ENCODE data around the gene HIGD1A.

Gene HIGD1A

DNA sequence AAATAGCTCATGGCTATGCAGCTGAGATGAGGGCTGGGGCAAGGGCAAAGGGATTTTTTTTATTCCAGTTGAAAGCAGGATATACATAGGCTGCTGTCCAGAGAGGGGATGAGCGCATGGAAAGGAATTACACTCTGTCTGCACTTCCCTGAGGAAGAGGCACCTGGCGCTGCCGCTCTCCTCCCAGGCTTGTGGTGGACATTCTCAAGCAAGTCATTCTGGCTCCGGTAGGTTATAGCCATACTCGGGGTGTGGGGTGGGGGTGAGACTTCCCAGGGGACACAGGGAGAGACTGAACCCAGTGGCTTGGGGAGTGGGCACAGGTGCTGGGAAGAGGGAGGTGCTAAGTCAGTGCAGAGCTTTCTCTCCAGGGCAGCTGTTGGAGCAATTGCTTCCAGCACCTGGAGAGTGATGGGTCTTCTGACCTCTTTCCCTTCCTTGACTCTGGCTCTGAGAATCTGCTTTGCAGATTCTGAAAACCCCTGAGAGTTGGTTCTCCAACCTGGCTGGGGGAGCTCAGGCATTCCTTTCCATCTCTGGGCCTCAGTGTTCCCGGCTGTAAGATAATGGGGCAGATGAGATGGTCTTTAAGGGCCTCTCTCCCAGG lies 47.0 kb upstream of the HIGD1A start:
- Histone ChIP-seq H3K36me3 (ENCODE audit: control insufficient read depth in 1 of 2, insufficient read depth in 2 of 2, low read length in 2 of 2) (peaks cover 0 to 3% of the 10 kb centered on the region in 2 experiments), H3K79me2 (ENCODE audit: control insufficient read depth, insufficient read depth, low read length, poor library complexity) (peaks cover 1% of the 10 kb centered on the region), H2AFZ (ENCODE audit: insufficient read depth, low read length, poor library complexity) (no peak overlapping the region), H2AK5ac (ENCODE audit: low read length) (no peak overlapping the region), H3K4me2 (ENCODE audit: low read length) (no peak overlapping the region), H3K27me3 (ENCODE audit: insufficient read depth, low read length) (no peaks in the 10 kb centered on the region), H3K27ac (ENCODE audit: low read depth, low read length) (no peak overlapping the region), H4K91ac (ENCODE audit: low read depth, low read length) (no peak overlapping the region), H3K79me1 (ENCODE audit: low read length) (no peaks in the 10 kb centered on the region), H3K9me3 (ENCODE audit: insufficient read depth, low read depth, low read length) (no peaks in the 10 kb centered on the region), H3K14ac (ENCODE audit: low read length) (no peak overlapping the region), H2BK5ac (ENCODE audit: low read depth, low read length, poor library complexity) (no peak overlapping the region), H2BK12ac (ENCODE audit: low read length) (no peak overlapping the region), H3K23ac (ENCODE audit: low read length) (no peak overlapping the region), H4K12ac (ENCODE audit: low read depth, low read length) (no peak overlapping the region), H3K4me1 (ENCODE audit: control insufficient read depth in 1 of 2, insufficient read depth in 2 of 2, low read length in 2 of 2) (peaks cover 5 to 11% of the 10 kb centered on the region in 2 experiments), H3K4me3 (ENCODE audit: low read depth, low read length) (no peak overlapping the region), H3K9ac (ENCODE audit: low read length) (no peak overlapping the region), H2BK120ac (ENCODE audit: insufficient read depth, low read length, poor library complexity) (no peak overlapping the region), H3K18ac (ENCODE audit: low read length) (no peak overlapping the region), H3K4ac (ENCODE audit: low read depth, low read length) (no peak overlapping the region), H4K8ac (ENCODE audit: low read depth, low read length) (no peak overlapping the region)
- no peak for DNase-seq
- WGBS (ENCODE audit: extremely low coverage, insufficient coverage, insufficient read length), result no CpG with 5 or more reads among the region's 6 CpGs

- Histone ChIP-seq H2BK5ac (ENCODE audit: low read depth, low read length, poor library complexity) (no peak overlapping the region), H4K12ac (ENCODE audit: low read depth, low read length) (no peak overlapping the region), H4K8ac (ENCODE audit: low read depth, low read length) (no peak overlapping the region), H3K27ac (ENCODE audit: low read depth, low read length) (no peak overlapping the region), H4K91ac (ENCODE audit: low read depth, low read length) (no peak overlapping the region), H3K27me3 (ENCODE audit: insufficient read depth, low read length) (no peaks in the 10 kb centered on the region), H3K36me3 (ENCODE audit: control insufficient read depth in 1 of 2, insufficient read depth in 2 of 2, low read length in 2 of 2) (peaks cover 0 to 3% of the 10 kb centered on the region in 2 experiments), H3K4me2 (ENCODE audit: low read length) (no peak overlapping the region), H3K14ac (ENCODE audit: low read length) (no peak overlapping the region), H3K4me1 (ENCODE audit: control insufficient read depth in 1 of 2, insufficient read depth in 2 of 2, low read length in 2 of 2) (peaks cover 5 to 11% of the 10 kb centered on the region in 2 experiments), H3K4ac (ENCODE audit: low read depth, low read length) (no peak overlapping the region), H3K23ac (ENCODE audit: low read length) (no peak overlapping the region), H2BK12ac (ENCODE audit: low read length) (no peak overlapping the region), H3K79me2 (ENCODE audit: control insufficient read depth, insufficient read depth, low read length, poor library complexity) (peaks cover 1% of the 10 kb centered on the region), H3K18ac (ENCODE audit: low read length) (no peak overlapping the region), H3K4me3 (ENCODE audit: low read depth, low read length) (no peak overlapping the region), H2BK120ac (ENCODE audit: insufficient read depth, low read length, poor library complexity) (no peak overlapping the region), H3K79me1 (ENCODE audit: low read length) (no peaks in the 10 kb centered on the region), H2AFZ (ENCODE audit: insufficient read depth, low read length, poor library complexity) (no peak overlapping the region), H3K9me3 (ENCODE audit: insufficient read depth, low read depth, low read length) (no peaks in the 10 kb centered on the region), H2AK5ac (ENCODE audit: low read length) (no peak overlapping the region), H3K9ac (ENCODE audit: low read length) (no peak overlapping the region)
- no CpG with 5 or more reads among the region's 3 CpGs for WGBS (ENCODE audit: extremely low coverage, insufficient coverage, insufficient read length)
- no peak for DNase-seq
Observed at GRCh38 chr3:42850263-42850662, 46.0 kb upstream of the HIGD1A start.

DNA sequence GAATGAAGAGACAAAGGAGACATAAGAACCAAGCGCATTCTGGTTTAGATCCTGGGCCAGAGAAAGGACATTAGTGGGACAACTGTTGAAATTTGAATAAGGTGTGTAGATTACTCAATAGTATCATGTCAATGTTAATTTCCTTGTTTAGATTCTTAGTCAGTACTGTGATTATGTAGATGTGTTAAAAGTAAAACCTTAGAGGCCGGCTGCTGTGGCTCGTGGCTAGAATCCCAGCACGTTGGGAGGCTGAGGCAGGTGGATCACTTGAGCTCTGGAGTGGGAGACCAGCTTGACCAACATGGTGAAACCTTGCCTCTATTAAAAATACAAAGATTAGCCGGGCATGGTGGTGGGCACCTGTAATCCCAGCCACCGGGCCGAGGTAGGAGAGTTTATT lies 44.7 kb upstream of the HIGD1A start:
- H3K4me1 ChIP-seq (ENCODE audit: control insufficient read depth in 1 of 2, insufficient read depth in 2 of 2, low read length in 2 of 2), result peaks cover 9 to 19% of the 10 kb centered on the region in 2 experiments
- H4K91ac ChIP-seq (ENCODE audit: low read depth, low read length), result no peak overlapping the region
- no peak overlapping the region for H2AK5ac ChIP-seq (ENCODE audit: low read length)
- H3K36me3 ChIP-seq (ENCODE audit: control insufficient read depth in 1 of 2, insufficient read depth in 2 of 2, low read length in 2 of 2), result peaks cover 3 to 6% of the 10 kb centered on the region in 2 experiments
- H3K4me2 ChIP-seq (ENCODE audit: low read length), result no peak overlapping the region
- H3K14ac ChIP-seq (ENCODE audit: low read length), result no peak overlapping the region
- H3K4ac ChIP-seq (ENCODE audit: low read depth, low read length), result no peak overlapping the region
- no peak overlapping the region for H3K27ac ChIP-seq (ENCODE audit: low read depth, low read length)
- H3K4me3 ChIP-seq (ENCODE audit: low read depth, low read length), result no peak overlapping the region
- H3K79me2 ChIP-seq (ENCODE audit: control insufficient read depth, insufficient read depth, low read length, poor library complexity), result peaks cover 1% of the 10 kb centered on the region
- no peaks in the 10 kb centered on the region for H3K79me1 ChIP-seq (ENCODE audit: low read length)
- DNase-seq, result no peak
- no peak overlapping the region for H2BK120ac ChIP-seq (ENCODE audit: insufficient read depth, low read length, poor library complexity)
- no peak overlapping the region for H2AFZ ChIP-seq (ENCODE audit: insufficient read depth, low read length, poor library complexity)
- no peak overlapping the region for H3K18ac ChIP-seq (ENCODE audit: low read length)
- no peak overlapping the region for H4K8ac ChIP-seq (ENCODE audit: low read depth, low read length)
- H3K9me3 ChIP-seq (ENCODE audit: insufficient read depth, low read depth, low read length), result no peaks in the 10 kb centered on the region
- no peak overlapping the region for H4K12ac ChIP-seq (ENCODE audit: low read depth, low read length)
- no peaks in the 10 kb centered on the region for H3K27me3 ChIP-seq (ENCODE audit: insufficient read depth, low read length)
- no CpG with 5 or more reads among the region's 7 CpGs for WGBS (ENCODE audit: extremely low coverage, insufficient coverage, insufficient read length)
- no peak overlapping the region for H2BK12ac ChIP-seq (ENCODE audit: low read length)
- no peak overlapping the region for H3K23ac ChIP-seq (ENCODE audit: low read length)
- no peak overlapping the region for H2BK5ac ChIP-seq (ENCODE audit: low read depth, low read length, poor library complexity)
- no peak overlapping the region for H3K9ac ChIP-seq (ENCODE audit: low read length)

- no peak overlapping the region for H3K4me3 ChIP-seq (ENCODE audit: low read depth, low read length)
- H3K9ac ChIP-seq (ENCODE audit: low read length), result no peak overlapping the region
- no peak overlapping the region for H2AFZ ChIP-seq (ENCODE audit: insufficient read depth, low read length, poor library complexity)
- no peak overlapping the region for H2BK12ac ChIP-seq (ENCODE audit: low read length)
- no CpG with 5 or more reads among the region's 4 CpGs for WGBS (ENCODE audit: extremely low coverage, insufficient coverage, insufficient read length)
- H3K27ac ChIP-seq (ENCODE audit: low read depth, low read length), result no peak overlapping the region
- H3K4ac ChIP-seq (ENCODE audit: low read depth, low read length), result no peak overlapping the region
- H3K4me2 ChIP-seq (ENCODE audit: low read length), result no peak overlapping the region
- H3K23ac ChIP-seq (ENCODE audit: low read length), result no peak overlapping the region
- peaks cover 3% of the 10 kb centered on the region in 2 experiments for H3K36me3 ChIP-seq (ENCODE audit: control insufficient read depth in 1 of 2, insufficient read depth in 2 of 2, low read length in 2 of 2)
- H2AK5ac ChIP-seq (ENCODE audit: low read length), result no peak overlapping the region
- no peak overlapping the region for H2BK5ac ChIP-seq (ENCODE audit: low read depth, low read length, poor library complexity)
- H3K4me1 ChIP-seq (ENCODE audit: control insufficient read depth in 1 of 2, insufficient read depth in 2 of 2, low read length in 2 of 2), result peaks cover 9 to 19% of the 10 kb centered on the region in 2 experiments
- no peak overlapping the region for H3K14ac ChIP-seq (ENCODE audit: low read length)
- H4K8ac ChIP-seq (ENCODE audit: low read depth, low read length), result no peak overlapping the region
- H3K27me3 ChIP-seq (ENCODE audit: insufficient read depth, low read length), result no peaks in the 10 kb centered on the region
- no peaks in the 10 kb centered on the region for H3K9me3 ChIP-seq (ENCODE audit: insufficient read depth, low read depth, low read length)
- no peak overlapping the region for H4K91ac ChIP-seq (ENCODE audit: low read depth, low read length)
- no peaks in the 10 kb centered on the region for H3K79me1 ChIP-seq (ENCODE audit: low read length)
- no peak overlapping the region for H3K18ac ChIP-seq (ENCODE audit: low read length)
- H3K79me2 ChIP-seq (ENCODE audit: control insufficient read depth, insufficient read depth, low read length, poor library complexity), result peaks cover 1% of the 10 kb centered on the region
- no peak overlapping the region for H4K12ac ChIP-seq (ENCODE audit: low read depth, low read length)
- peak; percentile 80 to 85 for DNase-seq
- H2BK120ac ChIP-seq (ENCODE audit: insufficient read depth, low read length, poor library complexity), result no peak overlapping the region
Observed at GRCh38 chr3:42847731-42848130, 43.4 kb upstream of the HIGD1A start.

All from trophoblast cell (in vitro differentiated cells and primary cell).